CD4-positive, alpha-beta T cell (primary cell): ENCODE measurements around the gene TMEM198. TPM values are rescaled to one million over a fixed set of nuclear protein-coding genes. Genes with fewer than 3 reads are reported as not detected.

Experiments
- ATAC-seq: fragments of 200-7000 bp; cut with Tn5 transposase; one replicate; pipeline ENCODE4 v1.10.0; 2022; ENCODE audit warnings: mild to moderate bottlenecking; ENCODE audit not compliant: poor library complexity
- CTCF ChIA-PET: fragments of 350-600 bp; sonication (Branson Sonifier 250); formaldehyde crosslinking; loops from one replicate; lab custom pipeline; 2021; ENCODE audit warnings: antibody characterized with exemption, inconsistent platforms; lab: Charles Lee
- POLR2A ChIA-PET: fragments of 350-600 bp; sonication (Branson Sonifier 250); formaldehyde crosslinking; loops from one replicate; lab custom pipeline; 2021; ENCODE audit warnings: antibody characterized with exemption, inconsistent platforms; lab: Charles Lee
- DNase-seq, 14 experiments: peaks; one replicate each; pipeline ENCODE4 v3.0.0-alpha.2; 2013 to 2020; ENCODE audit warnings: mixed read lengths in 2 of 14
- H3K27ac ChIP-seq, 2 donors: one replicate each; pipeline versions ENCODE4 v1.5.1 to v1.7.0; 2013; ENCODE audit warnings: low read length in 2 of 2, low read depth in 1 of 2, mild to moderate bottlenecking in 1 of 2
- H3K27me3 ChIP-seq, 2 experiments: 1 replicate in 1 of 2; 2 replicates in 1 of 2; pipeline versions ENCODE4 v1.6.1 to v1.7.0; 2013; ENCODE audit warnings: low read length in 2 of 2, control low read depth in 1 of 2, mild to moderate bottlenecking in 1 of 2, moderate library complexity in 1 of 2; ENCODE audit not compliant: insufficient read depth in 2 of 2, control insufficient read depth in 1 of 2
- H3K36me3 ChIP-seq: one replicate; pipeline ENCODE4 v1.6.1; 2013; ENCODE audit warnings: low read length, control low read depth; ENCODE audit not compliant: insufficient read depth
- H3K4me1 ChIP-seq: one replicate; pipeline ENCODE4 v1.6.1; 2013; ENCODE audit warnings: low read length, control low read depth; ENCODE audit not compliant: insufficient read depth
- H3K4me3 ChIP-seq: one replicate; pipeline ENCODE4 v1.5.1; 2013; ENCODE audit warnings: mild to moderate bottlenecking, low read length, moderate library complexity
- H3K9me3 ChIP-seq, 2 experiments: 1 replicate in 1 of 2; 2 replicates in 1 of 2; pipeline versions ENCODE4 v1.6.1 to v1.7.0; 2013; ENCODE audit warnings: low read length in 2 of 2, mild to moderate bottlenecking in 2 of 2, control low read depth in 1 of 2, moderate library complexity in 1 of 2; ENCODE audit not compliant: control insufficient read depth in 1 of 2, insufficient read depth in 1 of 2
- H3K27ac Mint-ChIP-seq: one replicate; pipeline ENCODE4 v1.8.0; 2020; ENCODE audit warnings: mixed read lengths
- H3K27me3 Mint-ChIP-seq: one replicate; pipeline ENCODE4 v1.8.0; 2021; ENCODE audit warnings: mixed read lengths
- H3K36me3 Mint-ChIP-seq: one replicate; pipeline ENCODE4 v1.8.0; 2021; ENCODE audit warnings: low read depth, mixed read lengths
- H3K4me1 Mint-ChIP-seq: one replicate; pipeline ENCODE4 v1.8.0; 2021; ENCODE audit warnings: low read depth, mixed read lengths
- H3K4me3 Mint-ChIP-seq: one replicate; pipeline ENCODE4 v1.8.0; 2020; ENCODE audit warnings: mild to moderate bottlenecking, mixed read lengths
- H3K9me3 Mint-ChIP-seq: one replicate; pipeline ENCODE4 v1.8.0; 2020; ENCODE audit warnings: mixed read lengths
- intact Hi-C, 2 experiments: fragments of 100-400 bp; cut with DNase I in 1 of 2; cut with micrococcal nuclease in 1 of 2; formaldehyde crosslinking; loops; one replicate each; pipeline versions ENCODE4 v1.15.1 to v1.9.0; 2023 to 2025; cut with DNase I, micrococcal nuclease
- total RNA-seq, 174 experiments: library from RNA in 2 of 174; stranded (reverse) in 2 of 174; gene quantifications; one replicate each; pipeline ENCODE4 v1.2.3 and lab custom pipeline; 2021 to 2026
- TF ChIP-seq, protein P1 (sequence below): fragments of 200-600 bp; IDR thresholded peaks from one replicate; pipeline ENCODE4 v1.8.0; 2022; ENCODE audit warnings: antibody characterized with exemption, mild to moderate bottlenecking

TMEM198 gene
- total RNA-seq, 2 experiments from 2014 or later, result 0.47 to 0.91 TPM

- Histone ChIP-seq H3K4me3 (no peak overlapping the region), H3K4me1 (no peaks in the 10 kb centered on the region), H3K27ac (no peak overlapping the region), H3K36me3 (no peaks in the 10 kb centered on the region), H3K9me3 (no peaks in the 10 kb centered on the region), H3K27me3 (no peaks in the 10 kb centered on the region)
- TF ChIP-seq, protein P1, sequence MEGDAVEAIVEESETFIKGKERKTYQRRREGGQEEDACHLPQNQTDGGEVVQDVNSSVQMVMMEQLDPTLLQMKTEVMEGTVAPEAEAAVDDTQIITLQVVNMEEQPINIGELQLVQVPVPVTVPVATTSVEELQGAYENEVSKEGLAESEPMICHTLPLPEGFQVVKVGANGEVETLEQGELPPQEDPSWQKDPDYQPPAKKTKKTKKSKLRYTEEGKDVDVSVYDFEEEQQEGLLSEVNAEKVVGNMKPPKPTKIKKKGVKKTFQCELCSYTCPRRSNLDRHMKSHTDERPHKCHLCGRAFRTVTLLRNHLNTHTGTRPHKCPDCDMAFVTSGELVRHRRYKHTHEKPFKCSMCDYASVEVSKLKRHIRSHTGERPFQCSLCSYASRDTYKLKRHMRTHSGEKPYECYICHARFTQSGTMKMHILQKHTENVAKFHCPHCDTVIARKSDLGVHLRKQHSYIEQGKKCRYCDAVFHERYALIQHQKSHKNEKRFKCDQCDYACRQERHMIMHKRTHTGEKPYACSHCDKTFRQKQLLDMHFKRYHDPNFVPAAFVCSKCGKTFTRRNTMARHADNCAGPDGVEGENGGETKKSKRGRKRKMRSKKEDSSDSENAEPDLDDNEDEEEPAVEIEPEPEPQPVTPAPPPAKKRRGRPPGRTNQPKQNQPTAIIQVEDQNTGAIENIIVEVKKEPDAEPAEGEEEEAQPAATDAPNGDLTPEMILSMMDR, result no peak
- peaks cover 32% of the 10 kb centered on the region for H3K27me3 Mint-ChIP-seq
- intact Hi-C loops, result loop anchor here in 1 of 2 experiments (5.0 to 10.0 kb wide), 2 partner anchors 89 to 416 kb away; partner anchors contain the start of genes CNPPD1, RETREG2 and SLC23A3
- H3K27ac Mint-ChIP-seq, result no peak overlapping the region
- POLR2A ChIA-PET, result no interaction called here
- DNase-seq (no peak), ATAC-seq (no peak)
- CTCF ChIA-PET, result no interaction called here
- no peaks in the 10 kb centered on the region for H3K4me1 Mint-ChIP-seq
- no peaks in the 10 kb centered on the region for H3K9me3 Mint-ChIP-seq
- no peaks in the 10 kb centered on the region for H3K36me3 Mint-ChIP-seq
- H3K4me3 Mint-ChIP-seq, result no peak overlapping the region
Observed at GRCh38 chr2:219591091-219591490, 47.3 kb downstream of the TMEM198 start.

GRCh38 chr2:219592736-219593135 lies 48.9 kb downstream of the TMEM198 start:
- Mint-ChIP-seq H3K9me3 (no peaks in the 10 kb centered on the region), H3K36me3 (peaks cover 4% of the 10 kb centered on the region), H3K27ac (no peak overlapping the region), H3K4me1 (peaks cover 9% of the 10 kb centered on the region), H3K27me3 (peaks cover 23% of the 10 kb centered on the region), H3K4me3 (no peak overlapping the region)
- intact Hi-C loops, result loop anchor here in 1 of 2 experiments (5.0 to 10.0 kb wide), 2 partner anchors 90 to 418 kb away; partner anchors contain the start of genes CNPPD1, RETREG2 and SLC23A3
- no peak for DNase-seq
- TF ChIP-seq, protein P1, result no peak
- H3K4me1 ChIP-seq, result peaks cover 6% of the 10 kb centered on the region
- no peaks in the 10 kb centered on the region for H3K9me3 ChIP-seq
- POLR2A ChIA-PET, result no interaction called here
- no peak for ATAC-seq
- no peaks in the 10 kb centered on the region for H3K27me3 ChIP-seq
- H3K4me3 ChIP-seq, result no peak overlapping the region
- CTCF ChIA-PET, result no interaction called here
- H3K27ac ChIP-seq, result no peak overlapping the region
- H3K36me3 ChIP-seq, result no peaks in the 10 kb centered on the region

- ChIA-PET CTCF (no interaction called here), POLR2A (no interaction called here)
- Histone ChIP-seq H3K4me3 (no peak overlapping the region), H3K27me3 (no peaks in the 10 kb centered on the region), H3K36me3 (no peaks in the 10 kb centered on the region), H3K9me3 (no peaks in the 10 kb centered on the region), H3K4me1 (peaks cover 8% of the 10 kb centered on the region), H3K27ac (no peak overlapping the region)
- Mint-ChIP-seq H3K27ac (no peak overlapping the region), H3K4me1 (peaks cover 13% of the 10 kb centered on the region), H3K27me3 (peaks cover 23% of the 10 kb centered on the region), H3K9me3 (no peaks in the 10 kb centered on the region), H3K36me3 (peaks cover 9% of the 10 kb centered on the region), H3K4me3 (no peak overlapping the region)
- intact Hi-C loops, result loop anchor here in 1 of 2 experiments (5.0 to 10.0 kb wide), 2 partner anchors 91 to 418 kb away; partner anchors contain the start of genes CNPPD1, RETREG2 and SLC23A3
- DNase-seq (no peak), ATAC-seq (no peak)
- TF ChIP-seq, protein P1, result no peak
Observed at GRCh38 chr2:219593154-219593553, 49.3 kb downstream of the TMEM198 start.
